Prostate gland (tissue), 2 donors: ENCODE results near the gene RALGPS1.

Experiments used
- CTCF ChIP-seq, 4 experiments: fragments of 200-600 bp in 2 of 4; fragments of 450-650 bp in 2 of 4; sonication (generic) in 2 of 4; IDR thresholded peaks; 1 replicate in 3 of 4; 2 replicates in 1 of 4; pipeline ENCODE4 v1.5.1; 2016 to 2019; ENCODE audit warnings: antibody characterized with exemption in 4 of 4, mild to moderate bottlenecking in 2 of 4, moderate library complexity in 2 of 4
- POLR2A ChIP-seq: fragments of 450-650 bp; IDR thresholded peaks from one replicate; pipeline ENCODE4 v1.6.1; 2016; ENCODE audit warnings: antibody characterized with exemption, mild to moderate bottlenecking
- POLR2AphosphoS5 ChIP-seq: sonication (generic); formaldehyde crosslinking; IDR thresholded peaks from one replicate; pipeline ENCODE4 v1.6.1; 2017; ENCODE audit warnings: antibody characterized with exemption

- no peak for TF ChIP-seq POLR2AphosphoS5
- no peak for TF ChIP-seq CTCF (IDR thresholded peaks at IDR 0.05)
- no peak for TF ChIP-seq POLR2A
Observed at GRCh38 chr9:127212453-127212852, 297.9 kb downstream of the RALGPS1 start.
